ENCODE results near the gene NCEH1.

NCEH1 gene

DNA sequence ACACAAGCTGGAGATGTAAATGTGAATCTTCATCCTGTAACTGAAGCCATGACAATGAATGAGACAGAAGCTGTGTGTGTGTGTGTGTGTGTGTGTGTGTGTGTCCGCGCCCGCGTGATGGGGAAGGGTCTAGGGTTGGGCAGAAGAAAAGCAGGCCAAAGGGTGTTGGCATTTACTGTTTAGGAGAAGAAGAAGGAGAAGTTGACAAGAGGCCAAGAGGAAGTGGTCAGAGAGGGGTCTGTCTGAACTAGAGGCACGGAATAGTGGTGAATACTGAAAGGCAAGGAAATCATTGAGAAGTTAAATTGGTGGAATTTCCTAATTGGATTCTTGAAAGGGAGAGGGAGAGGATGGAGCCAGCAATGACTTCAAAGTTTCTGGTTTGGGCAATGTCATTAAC, 5.6 kb upstream of the NCEH1 start:
- TF ChIP-seq YY1 (IDR thresholded peaks at IDR 0.05; ENCODE audit: insufficient read depth, insufficient read length) (no peak), SUZ12 (IDR thresholded peaks at IDR 0.05; ENCODE audit: extremely low read depth, insufficient read depth, insufficient read length) (no peak), ZNF274 (IDR thresholded peaks at IDR 0.05; ENCODE audit: low read depth, low read length) (no peak)
- no peaks in the 10 kb centered on the region for H3K4me1 ChIP-seq (ENCODE audit: insufficient read depth, insufficient read length)
- no peak overlapping the region for H3K4me3 ChIP-seq (ENCODE audit: insufficient read length, low read depth)
- H3K9ac ChIP-seq (ENCODE audit: insufficient read length, low read depth) = no peak overlapping the region
- H3K9me3 ChIP-seq (ENCODE audit: insufficient read depth, low read length) = peaks cover 24% of the 10 kb centered on the region
- no peaks in the 10 kb centered on the region for H3K36me3 ChIP-seq (ENCODE audit: insufficient read depth, insufficient read length, low read length)
- no peaks in the 10 kb centered on the region for H3K27me3 ChIP-seq (ENCODE audit: insufficient read depth, insufficient read length)
- DNase-seq (ENCODE audit: low read depth, low spot score) = no peak

GRCh38 chr3:172713316-172713715, 2.4 kb upstream of the NCEH1 start:
- Histone ChIP-seq H3K27me3 (ENCODE audit: insufficient read depth, insufficient read length) (no peaks in the 10 kb centered on the region), H3K36me3 (ENCODE audit: insufficient read depth, insufficient read length, low read length) (no peaks in the 10 kb centered on the region), H3K9me3 (ENCODE audit: insufficient read depth, low read length) (peaks cover 7% of the 10 kb centered on the region; the same call in 1 of the 2 replicates), H3K4me3 (ENCODE audit: insufficient read length, low read depth) (no peak overlapping the region), H3K9ac (ENCODE audit: insufficient read length, low read depth) (no peak overlapping the region), H3K4me1 (ENCODE audit: insufficient read depth, insufficient read length) (no peaks in the 10 kb centered on the region)
- no peak for DNase-seq (ENCODE audit: low read depth, low spot score)
- TF ChIP-seq ZNF274 (IDR thresholded peaks at IDR 0.05; ENCODE audit: low read depth, low read length) = no peak
- TF ChIP-seq SUZ12 (IDR thresholded peaks at IDR 0.05; ENCODE audit: extremely low read depth, insufficient read depth, insufficient read length) = no peak
- no peak for TF ChIP-seq YY1 (IDR thresholded peaks at IDR 0.05; ENCODE audit: insufficient read depth, insufficient read length)

DNA sequence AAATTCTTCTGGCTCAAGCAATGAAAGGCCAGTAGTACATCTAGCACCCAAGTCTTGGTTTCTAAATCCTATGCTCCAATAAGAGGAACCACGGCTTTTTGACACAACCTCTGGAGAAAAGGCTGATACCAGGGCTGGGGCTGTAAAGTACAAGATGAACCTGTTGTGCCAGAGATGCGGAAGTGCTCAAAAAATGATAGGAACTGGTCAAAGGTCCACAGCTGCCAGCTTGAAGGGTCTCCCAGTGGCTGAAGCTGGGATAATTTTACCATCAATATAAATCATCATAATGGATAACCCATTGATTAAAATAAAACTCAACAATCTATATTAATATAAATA, 558 bp upstream of the NCEH1 start:
- DNase-seq (ENCODE audit: low read depth, low spot score) = no peak
- H3K4me3 ChIP-seq (ENCODE audit: insufficient read length, low read depth) = peak overlapping the region; percentile 91
- no peaks in the 10 kb centered on the region for H3K36me3 ChIP-seq (ENCODE audit: insufficient read depth, insufficient read length, low read length)
- no peak for TF ChIP-seq SUZ12 (IDR thresholded peaks at IDR 0.05; ENCODE audit: extremely low read depth, insufficient read depth, insufficient read length)
- TF ChIP-seq ZNF274 (IDR thresholded peaks at IDR 0.05; ENCODE audit: low read depth, low read length) = no peak
- no peak for TF ChIP-seq YY1 (IDR thresholded peaks at IDR 0.05; ENCODE audit: insufficient read depth, insufficient read length)
- H3K9ac ChIP-seq (ENCODE audit: insufficient read length, low read depth) = no peak overlapping the region
- H3K4me1 ChIP-seq (ENCODE audit: insufficient read depth, insufficient read length) = no peaks in the 10 kb centered on the region
- H3K9me3 ChIP-seq (ENCODE audit: insufficient read depth, low read length) = no peaks in the 10 kb centered on the region
- H3K27me3 ChIP-seq (ENCODE audit: insufficient read depth, insufficient read length) = no peaks in the 10 kb centered on the region

DNA sequence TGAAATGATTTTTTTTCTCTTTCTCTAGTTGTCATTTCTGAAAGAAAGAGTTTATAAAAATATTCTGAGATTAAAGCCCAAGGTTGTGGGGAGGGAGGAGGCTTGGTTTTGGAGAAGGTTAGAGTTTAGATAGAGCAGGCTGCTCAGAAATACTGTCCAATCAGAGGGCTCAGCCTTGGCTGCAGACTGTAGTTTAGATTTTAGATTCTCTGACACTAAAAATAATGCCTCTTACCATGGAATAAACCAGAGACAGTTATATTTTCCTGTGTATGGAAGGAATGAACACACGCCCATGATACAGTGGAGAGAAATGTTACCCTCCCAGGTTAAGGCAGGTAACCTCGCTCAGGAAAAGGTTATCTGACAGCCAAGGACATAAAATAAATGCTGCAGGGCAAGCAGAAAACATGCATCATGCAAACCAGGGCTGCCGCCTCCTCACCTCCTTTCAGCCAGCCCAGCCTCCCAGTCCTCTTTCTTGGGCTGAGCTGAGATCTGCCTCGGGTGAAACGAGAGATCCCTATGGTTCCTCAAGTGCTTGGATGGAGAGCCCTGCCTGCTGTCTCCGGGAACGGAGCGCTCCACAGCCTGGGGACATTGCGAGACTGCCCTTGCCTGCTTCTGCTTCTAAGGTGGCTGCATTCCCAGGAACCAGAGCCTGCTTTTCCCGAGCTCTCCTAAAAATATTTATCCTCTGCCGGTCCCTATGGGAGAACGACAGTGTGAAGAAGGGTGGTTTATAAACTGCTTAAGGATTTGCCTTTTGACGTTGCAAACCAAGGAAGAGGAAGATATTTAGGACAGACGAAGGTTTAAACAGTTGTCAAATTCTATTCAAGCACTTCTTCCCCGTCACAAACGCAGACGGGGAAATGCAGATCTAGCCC, 848 bp downstream of the NCEH1 start:
- Histone ChIP-seq H3K27me3 (ENCODE audit: insufficient read depth, insufficient read length) (no peaks in the 10 kb centered on the region), H3K4me3 (ENCODE audit: insufficient read length, low read depth) (peak overlapping the region; percentile 91), H3K9ac (ENCODE audit: insufficient read length, low read depth) (peak overlapping the region; percentile 90), H3K9me3 (ENCODE audit: insufficient read depth, low read length) (no peaks in the 10 kb centered on the region), H3K4me1 (ENCODE audit: insufficient read depth, insufficient read length) (no peaks in the 10 kb centered on the region), H3K36me3 (ENCODE audit: insufficient read depth, insufficient read length, low read length) (no peaks in the 10 kb centered on the region)
- DNase-seq (ENCODE audit: low read depth, low spot score) = peak; percentile 15
- TF ChIP-seq SUZ12 (IDR thresholded peaks at IDR 0.05; ENCODE audit: extremely low read depth, insufficient read depth, insufficient read length) = no peak
- TF ChIP-seq ZNF274 (IDR thresholded peaks at IDR 0.05; ENCODE audit: low read depth, low read length) = no peak
- no peak for TF ChIP-seq YY1 (IDR thresholded peaks at IDR 0.05; ENCODE audit: insufficient read depth, insufficient read length)

GRCh38 chr3:172708921-172709773, 1.7 kb downstream of the NCEH1 start:
- DNase-seq (ENCODE audit: low read depth, low spot score) = no peak
- no peak overlapping the region for H3K4me3 ChIP-seq (ENCODE audit: insufficient read length, low read depth)
- no peak overlapping the region for H3K9ac ChIP-seq (ENCODE audit: insufficient read length, low read depth)

DNA sequence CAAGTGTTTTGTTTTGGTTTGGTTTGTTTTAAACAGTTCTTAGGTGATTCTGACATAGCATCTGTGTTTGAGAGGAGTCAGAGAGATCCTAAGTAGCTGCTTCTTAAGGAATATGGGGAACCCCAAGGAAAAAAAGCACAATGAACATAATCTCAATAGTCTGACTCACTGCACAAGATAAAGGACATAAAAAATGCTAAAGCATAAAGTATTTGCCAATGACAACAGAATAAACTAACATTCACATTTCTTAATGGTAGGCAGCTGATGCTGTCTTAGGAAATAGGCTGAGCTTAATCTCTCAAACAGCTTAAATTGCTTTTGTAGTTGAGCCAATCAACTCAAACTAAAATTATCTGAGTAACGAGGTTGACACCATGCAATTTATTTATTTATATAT, 2.9 kb downstream of the NCEH1 start:
- no peak overlapping the region for H3K4me3 ChIP-seq (ENCODE audit: insufficient read length, low read depth)
- no peaks in the 10 kb centered on the region for H3K36me3 ChIP-seq (ENCODE audit: insufficient read depth, insufficient read length, low read length)
- DNase-seq (ENCODE audit: low read depth, low spot score) = no peak
- no peak overlapping the region for H3K9ac ChIP-seq (ENCODE audit: insufficient read length, low read depth)
- TF ChIP-seq YY1 (IDR thresholded peaks at IDR 0.05; ENCODE audit: insufficient read depth, insufficient read length) (no peak), SUZ12 (IDR thresholded peaks at IDR 0.05; ENCODE audit: extremely low read depth, insufficient read depth, insufficient read length) (no peak), ZNF274 (IDR thresholded peaks at IDR 0.05; ENCODE audit: low read depth, low read length) (no peak)
- no peaks in the 10 kb centered on the region for H3K27me3 ChIP-seq (ENCODE audit: insufficient read depth, insufficient read length)
- H3K4me1 ChIP-seq (ENCODE audit: insufficient read depth, insufficient read length) = no peaks in the 10 kb centered on the region
- no peaks in the 10 kb centered on the region for H3K9me3 ChIP-seq (ENCODE audit: insufficient read depth, low read length)

More at GRCh38 chr3:172708921-172709773, 1.7 kb downstream of the NCEH1 start:
- Histone ChIP-seq H3K27me3 (ENCODE audit: insufficient read depth, insufficient read length) (no peaks in the 10 kb centered on the region), H3K4me1 (ENCODE audit: insufficient read depth, insufficient read length) (no peaks in the 10 kb centered on the region), H3K9me3 (ENCODE audit: insufficient read depth, low read length) (no peaks in the 10 kb centered on the region), H3K36me3 (ENCODE audit: insufficient read depth, insufficient read length, low read length) (no peaks in the 10 kb centered on the region)
- TF ChIP-seq ZNF274 (IDR thresholded peaks at IDR 0.05; ENCODE audit: low read depth, low read length) (no peak), SUZ12 (IDR thresholded peaks at IDR 0.05; ENCODE audit: extremely low read depth, insufficient read depth, insufficient read length) (no peak), YY1 (IDR thresholded peaks at IDR 0.05; ENCODE audit: insufficient read depth, insufficient read length) (no peak)

DNA sequence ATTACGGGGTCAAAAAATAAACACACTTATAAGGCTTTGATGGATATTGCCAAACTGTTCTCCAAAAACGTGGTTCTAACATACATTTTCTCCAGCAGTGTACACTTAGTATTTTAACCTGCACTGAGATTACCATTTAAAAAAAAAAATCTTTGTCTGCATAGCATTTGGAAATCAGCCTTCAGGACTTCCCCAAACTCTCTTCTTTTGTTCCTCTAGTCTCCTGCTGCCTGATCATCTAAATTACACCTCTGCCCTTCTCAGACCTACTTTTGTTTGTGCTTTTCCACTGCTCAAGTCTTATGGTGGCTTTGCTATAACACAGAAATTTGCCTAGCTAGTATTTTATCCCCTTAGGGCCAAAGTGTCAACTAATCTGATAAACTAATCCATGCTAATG, 3.8 kb downstream of the NCEH1 start:
- H3K4me1 ChIP-seq (ENCODE audit: insufficient read depth, insufficient read length) = no peaks in the 10 kb centered on the region
- no peak overlapping the region for H3K9ac ChIP-seq (ENCODE audit: insufficient read length, low read depth)
- H3K9me3 ChIP-seq (ENCODE audit: insufficient read depth, low read length) = no peaks in the 10 kb centered on the region
- H3K27me3 ChIP-seq (ENCODE audit: insufficient read depth, insufficient read length) = no peaks in the 10 kb centered on the region
- TF ChIP-seq YY1 (IDR thresholded peaks at IDR 0.05; ENCODE audit: insufficient read depth, insufficient read length) = no peak
- no peak for TF ChIP-seq ZNF274 (IDR thresholded peaks at IDR 0.05; ENCODE audit: low read depth, low read length)
- no peak for TF ChIP-seq SUZ12 (IDR thresholded peaks at IDR 0.05; ENCODE audit: extremely low read depth, insufficient read depth, insufficient read length)
- H3K36me3 ChIP-seq (ENCODE audit: insufficient read depth, insufficient read length, low read length) = no peaks in the 10 kb centered on the region
- H3K4me3 ChIP-seq (ENCODE audit: insufficient read length, low read depth) = no peak overlapping the region
- no peak for DNase-seq (ENCODE audit: low read depth, low spot score)

All from NT2/D1 (cell line).